A673 (cell line): ENCODE measurements around the gene TDP2.

ENCODE experiments used
- EZH2 ChIP-seq: fragments of 200-600 bp; sonication (generic); IDR thresholded peaks from 2 replicates; pipeline ENCODE4 v1.6.1; 2017; ENCODE audit warnings: borderline replicate concordance, low read depth, mild to moderate bottlenecking, mixed read lengths, antibody characterized with exemption, low read length; ENCODE audit not compliant: poor library complexity, severe bottlenecking
- TF ChIP-seq, protein P1 (sequence below): fragments of 300-800, 200-600 bp; sonication (generic); conservative IDR thresholded peaks from 2 replicates; pipeline ENCODE4 v1.5.1; 2017; ENCODE audit warnings: low read depth, mild to moderate bottlenecking, antibody characterized with exemption, low read length, moderate library complexity, mixed read lengths

GRCh38 chr6:24704468-24704867, 37.8 kb upstream of the TDP2 start:
- TF ChIP-seq, protein P1, sequence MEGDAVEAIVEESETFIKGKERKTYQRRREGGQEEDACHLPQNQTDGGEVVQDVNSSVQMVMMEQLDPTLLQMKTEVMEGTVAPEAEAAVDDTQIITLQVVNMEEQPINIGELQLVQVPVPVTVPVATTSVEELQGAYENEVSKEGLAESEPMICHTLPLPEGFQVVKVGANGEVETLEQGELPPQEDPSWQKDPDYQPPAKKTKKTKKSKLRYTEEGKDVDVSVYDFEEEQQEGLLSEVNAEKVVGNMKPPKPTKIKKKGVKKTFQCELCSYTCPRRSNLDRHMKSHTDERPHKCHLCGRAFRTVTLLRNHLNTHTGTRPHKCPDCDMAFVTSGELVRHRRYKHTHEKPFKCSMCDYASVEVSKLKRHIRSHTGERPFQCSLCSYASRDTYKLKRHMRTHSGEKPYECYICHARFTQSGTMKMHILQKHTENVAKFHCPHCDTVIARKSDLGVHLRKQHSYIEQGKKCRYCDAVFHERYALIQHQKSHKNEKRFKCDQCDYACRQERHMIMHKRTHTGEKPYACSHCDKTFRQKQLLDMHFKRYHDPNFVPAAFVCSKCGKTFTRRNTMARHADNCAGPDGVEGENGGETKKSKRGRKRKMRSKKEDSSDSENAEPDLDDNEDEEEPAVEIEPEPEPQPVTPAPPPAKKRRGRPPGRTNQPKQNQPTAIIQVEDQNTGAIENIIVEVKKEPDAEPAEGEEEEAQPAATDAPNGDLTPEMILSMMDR, result no peak
- TF ChIP-seq EZH2, result no peak
